ENCODE measurements around the gene PSMF1.

Gene PSMF1

GRCh38 chr20:1118336-1119127, at the start of gene PSMF1:
PSMF1 (plus strand) TSS chr20:1118602; CDS start chr20:1118774, 172 bp downstream.
- DNase-seq = peak; percentile 94
- in situ Hi-C loops (cut with MboI; ENCODE audit: low pct_unique_long_range_greater_than_20kb, low sequenced_read_pairs) = no loop called here

GRCh38 chr20:1072258-1072657, 46.1 kb upstream of the PSMF1 start:
- DNase-seq = no peak
- in situ Hi-C loops (cut with MboI; ENCODE audit: low pct_unique_long_range_greater_than_20kb, low sequenced_read_pairs) = no loop called here

- in situ Hi-C loops (cut with MboI; ENCODE audit: low pct_unique_long_range_greater_than_20kb, low sequenced_read_pairs) = no loop called here
- DNase-seq = no peak
Observed at GRCh38 chr20:1075616-1076015, 42.8 kb upstream of the PSMF1 start.

GRCh38 chr20:1081891-1082290, 36.5 kb upstream of the PSMF1 start:
- no peak for DNase-seq
- in situ Hi-C loops (cut with MboI; ENCODE audit: low pct_unique_long_range_greater_than_20kb, low sequenced_read_pairs) = no loop called here

GRCh38 chr20:1083431-1084080, 34.8 kb upstream of the PSMF1 start:
- DNase-seq = no peak
- in situ Hi-C loops (cut with MboI; ENCODE audit: low pct_unique_long_range_greater_than_20kb, low sequenced_read_pairs) = no loop called here

- DNase-seq = no peak
- in situ Hi-C loops (cut with MboI; ENCODE audit: low pct_unique_long_range_greater_than_20kb, low sequenced_read_pairs) = no loop called here
Observed at GRCh38 chr20:1085492-1086276, 32.7 kb upstream of the PSMF1 start.

GRCh38 chr20:1086277-1087213, 31.9 kb upstream of the PSMF1 start:
- in situ Hi-C loops (cut with MboI; ENCODE audit: low pct_unique_long_range_greater_than_20kb, low sequenced_read_pairs) = no loop called here
- no peak for DNase-seq

- in situ Hi-C loops (cut with MboI; ENCODE audit: low pct_unique_long_range_greater_than_20kb, low sequenced_read_pairs) = no loop called here
- peak; percentile 20 for DNase-seq
Observed at GRCh38 chr20:1087311-1087905, 31.0 kb upstream of the PSMF1 start.

GRCh38 chr20:1094751-1095150, 23.7 kb upstream of the PSMF1 start:
- DNase-seq = no peak
- in situ Hi-C loops (cut with MboI; ENCODE audit: low pct_unique_long_range_greater_than_20kb, low sequenced_read_pairs) = no loop called here

- in situ Hi-C loops (cut with MboI; ENCODE audit: low pct_unique_long_range_greater_than_20kb, low sequenced_read_pairs) = no loop called here
- no peak for DNase-seq
Observed at GRCh38 chr20:1101533-1101932, 16.9 kb upstream of the PSMF1 start.

- in situ Hi-C loops (cut with MboI; ENCODE audit: low pct_unique_long_range_greater_than_20kb, low sequenced_read_pairs) = no loop called here
- DNase-seq = no peak
Observed at GRCh38 chr20:1102016-1102415, 16.4 kb upstream of the PSMF1 start.

GRCh38 chr20:1103751-1104150, 14.7 kb upstream of the PSMF1 start:
- no peak for DNase-seq
- in situ Hi-C loops (cut with MboI; ENCODE audit: low pct_unique_long_range_greater_than_20kb, low sequenced_read_pairs) = no loop called here

- in situ Hi-C loops (cut with MboI; ENCODE audit: low pct_unique_long_range_greater_than_20kb, low sequenced_read_pairs) = no loop called here
- DNase-seq = no peak
Observed at GRCh38 chr20:1105599-1106194, 12.7 kb upstream of the PSMF1 start.

GRCh38 chr20:1107176-1107575, 11.2 kb upstream of the PSMF1 start:
- no peak for DNase-seq
- in situ Hi-C loops (cut with MboI; ENCODE audit: low pct_unique_long_range_greater_than_20kb, low sequenced_read_pairs) = no loop called here

- DNase-seq = peak; percentile 63
- in situ Hi-C loops (cut with MboI; ENCODE audit: low pct_unique_long_range_greater_than_20kb, low sequenced_read_pairs) = no loop called here
Observed at GRCh38 chr20:1108437-1108920, 9.9 kb upstream of the PSMF1 start.

- in situ Hi-C loops (cut with MboI; ENCODE audit: low pct_unique_long_range_greater_than_20kb, low sequenced_read_pairs) = no loop called here
- DNase-seq = no peak
Observed at GRCh38 chr20:1112908-1113307, 5.5 kb upstream of the PSMF1 start.

- DNase-seq = no peak
- in situ Hi-C loops (cut with MboI; ENCODE audit: low pct_unique_long_range_greater_than_20kb, low sequenced_read_pairs) = no loop called here
Observed at GRCh38 chr20:1118004-1118335, 432 bp upstream of the PSMF1 start.

- in situ Hi-C loops (cut with MboI; ENCODE audit: low pct_unique_long_range_greater_than_20kb, low sequenced_read_pairs) = no loop called here
- no peak for DNase-seq
Observed at GRCh38 chr20:1119128-1119505, 715 bp downstream of the PSMF1 start.

Data from KBM-7 (cell line).